Measurements from ENCODE around the gene FBLIM1.

- TF ChIP-seq, protein P1, sequence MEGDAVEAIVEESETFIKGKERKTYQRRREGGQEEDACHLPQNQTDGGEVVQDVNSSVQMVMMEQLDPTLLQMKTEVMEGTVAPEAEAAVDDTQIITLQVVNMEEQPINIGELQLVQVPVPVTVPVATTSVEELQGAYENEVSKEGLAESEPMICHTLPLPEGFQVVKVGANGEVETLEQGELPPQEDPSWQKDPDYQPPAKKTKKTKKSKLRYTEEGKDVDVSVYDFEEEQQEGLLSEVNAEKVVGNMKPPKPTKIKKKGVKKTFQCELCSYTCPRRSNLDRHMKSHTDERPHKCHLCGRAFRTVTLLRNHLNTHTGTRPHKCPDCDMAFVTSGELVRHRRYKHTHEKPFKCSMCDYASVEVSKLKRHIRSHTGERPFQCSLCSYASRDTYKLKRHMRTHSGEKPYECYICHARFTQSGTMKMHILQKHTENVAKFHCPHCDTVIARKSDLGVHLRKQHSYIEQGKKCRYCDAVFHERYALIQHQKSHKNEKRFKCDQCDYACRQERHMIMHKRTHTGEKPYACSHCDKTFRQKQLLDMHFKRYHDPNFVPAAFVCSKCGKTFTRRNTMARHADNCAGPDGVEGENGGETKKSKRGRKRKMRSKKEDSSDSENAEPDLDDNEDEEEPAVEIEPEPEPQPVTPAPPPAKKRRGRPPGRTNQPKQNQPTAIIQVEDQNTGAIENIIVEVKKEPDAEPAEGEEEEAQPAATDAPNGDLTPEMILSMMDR (IDR thresholded peaks at IDR 0.05; ENCODE audit: low read depth, low read length): no peak
- TF ChIP-seq POLR2A (IDR thresholded peaks at IDR 0.05; ENCODE audit: extremely low read depth, insufficient read length): no peak
- TF ChIP-seq MAX (IDR thresholded peaks at IDR 0.05; ENCODE audit: low read depth, low read length): no peak
- no peak for TF ChIP-seq MYC (IDR thresholded peaks at IDR 0.05; ENCODE audit: low read depth, low read length)
Measured at GRCh38 chr1:15722836-15723532, 35.6 kb upstream of the FBLIM1 start.
